Measurements from ENCODE around the gene WDR59.

Gene WDR59

DNA sequence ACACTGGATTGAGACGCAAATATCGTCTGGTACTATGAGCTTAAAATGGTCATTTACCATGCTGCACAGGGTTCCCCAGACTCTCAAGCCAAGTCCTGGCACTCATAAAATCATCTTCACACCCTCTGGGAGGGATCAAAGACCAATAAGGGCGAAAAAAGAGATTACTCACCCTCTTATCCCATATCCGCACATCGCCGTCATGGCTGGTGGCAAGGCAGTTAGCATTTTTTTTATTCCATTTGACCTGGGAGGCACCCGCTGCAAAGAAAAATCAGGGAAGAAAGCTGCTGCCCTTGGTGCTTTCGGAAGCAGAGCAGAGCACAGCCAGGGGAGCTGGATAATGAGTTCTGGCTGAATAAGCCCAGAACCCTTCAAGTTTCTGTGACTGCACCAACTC is 42.4 kb downstream of the WDR59 start:
- TF ChIP-seq CTCF (IDR thresholded peaks at IDR 0.05; ENCODE audit: insufficient read depth, missing control alignments) = no peak
- FAIRE-seq (no peak), DNase-seq (ENCODE audit: insufficient read length, low spot score) (no peak)

- FAIRE-seq (no peak), DNase-seq (ENCODE audit: insufficient read length, low spot score) (no peak)
- no peak for TF ChIP-seq CTCF (IDR thresholded peaks at IDR 0.05; ENCODE audit: insufficient read depth, missing control alignments)
Measured at GRCh38 chr16:74939688-74940087, 45.2 kb downstream of the WDR59 start.

DNA sequence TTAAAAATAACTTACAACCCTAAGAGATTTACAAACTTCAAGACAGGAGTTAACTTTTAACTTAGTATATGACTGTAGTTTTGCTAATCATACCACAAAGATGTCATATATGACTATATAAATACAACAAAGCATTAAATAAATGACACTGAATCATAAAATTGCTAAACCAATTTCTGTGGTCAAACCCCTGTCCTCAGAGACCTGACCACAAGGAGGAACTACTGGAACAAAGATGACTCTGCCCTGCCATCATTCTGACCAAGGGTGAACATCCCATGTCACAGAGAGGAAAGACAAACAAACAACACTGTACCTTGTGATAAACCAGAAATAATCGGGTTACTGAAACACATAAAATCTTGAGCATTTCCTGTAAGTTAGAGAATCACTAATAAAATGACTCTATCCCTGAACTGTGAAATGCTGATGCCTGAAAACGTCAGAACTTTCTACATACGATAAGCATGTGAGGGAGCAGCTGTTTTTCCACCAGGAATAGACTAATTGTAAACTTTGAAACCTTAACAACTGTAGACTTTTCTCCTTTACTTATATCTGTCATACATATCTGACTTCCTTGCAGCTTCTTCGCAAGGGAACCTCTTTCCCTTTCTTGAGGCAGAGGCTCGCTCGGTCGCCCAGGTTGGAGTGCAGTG is 47.9 kb downstream of the WDR59 start:
- no peak for TF ChIP-seq CTCF (IDR thresholded peaks at IDR 0.05; ENCODE audit: insufficient read depth, missing control alignments)
- DNase-seq (ENCODE audit: insufficient read length, low spot score) (no peak), FAIRE-seq (no peak)

DNA sequence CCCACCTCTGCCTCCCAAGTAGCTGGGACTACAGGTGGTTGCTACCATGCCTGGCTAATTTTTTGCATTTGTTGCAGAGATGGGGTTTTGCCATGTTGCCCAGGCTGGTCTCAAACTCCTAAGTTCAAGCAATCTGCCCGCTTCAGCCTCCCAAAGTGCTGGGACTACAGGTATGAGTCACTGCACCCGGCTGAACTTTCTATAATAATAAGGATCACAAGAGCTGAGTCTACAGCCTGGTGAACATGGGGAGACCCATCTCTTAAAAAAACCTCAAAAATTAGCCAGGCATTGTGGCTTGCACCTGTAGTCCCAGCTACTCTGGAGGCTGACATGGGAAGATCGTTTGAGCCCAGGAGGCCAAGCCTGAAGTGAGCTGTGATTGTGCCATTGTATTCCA is 53.5 kb downstream of the WDR59 start:
- no peak for FAIRE-seq
- no peak for TF ChIP-seq CTCF (IDR thresholded peaks at IDR 0.05; ENCODE audit: insufficient read depth, missing control alignments)
- DNase-seq (ENCODE audit: insufficient read length, low spot score) = no peak

- DNase-seq (ENCODE audit: insufficient read length, low spot score) (no peak), FAIRE-seq (no peak)
- TF ChIP-seq CTCF (IDR thresholded peaks at IDR 0.05; ENCODE audit: insufficient read depth, missing control alignments) = no peak
Measured at GRCh38 chr16:74929636-74930035, 55.3 kb downstream of the WDR59 start.

DNA sequence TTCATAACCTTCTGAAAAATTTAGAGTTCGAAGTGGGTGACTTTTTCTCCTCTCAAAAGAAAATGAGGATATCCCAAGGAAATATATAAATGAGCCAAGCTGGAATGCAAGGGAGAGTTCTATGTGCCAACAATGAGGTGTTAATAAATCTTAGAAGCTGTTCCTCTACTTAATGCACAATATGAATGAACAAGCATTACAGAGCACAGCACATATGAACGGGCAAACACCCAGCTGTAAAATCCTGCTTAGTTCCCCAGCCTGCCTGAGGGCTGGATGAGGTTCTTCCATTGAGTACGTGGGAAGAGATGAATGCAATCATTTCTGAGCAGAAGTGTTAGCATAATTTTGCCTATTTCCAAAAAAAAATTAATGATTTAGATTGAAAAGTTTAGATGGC is 58.1 kb downstream of the WDR59 start:
- FAIRE-seq (no peak), DNase-seq (ENCODE audit: insufficient read length, low spot score) (no peak)
- TF ChIP-seq CTCF (IDR thresholded peaks at IDR 0.05; ENCODE audit: insufficient read depth, missing control alignments) = no peak

GRCh38 chr16:74923766-74924460 is 61.0 kb downstream of the WDR59 start:
- no peak for TF ChIP-seq CTCF (IDR thresholded peaks at IDR 0.05; ENCODE audit: insufficient read depth, missing control alignments)
- no peak for FAIRE-seq
- no peak for DNase-seq (ENCODE audit: insufficient read length, low spot score)

All from D721Med (cell line).